H1 (cell line): ENCODE data around the gene HADHA. TPM values are rescaled to one million over a fixed set of nuclear protein-coding genes. Genes with fewer than 3 reads are reported as not detected.
A peak's percentile ranks its signal among the peaks of the same experiment; 100 is the strongest.

Experiments used
- CTCF ChIA-PET: fragments of 300-600 bp; sonication (Branson Sonifier 250); formaldehyde crosslinking; loops from one replicate; lab custom pipeline; 2021; ENCODE audit not compliant: partially characterized antibody; lab: Charles Lee
- POLR2A ChIA-PET: fragments of 300-600 bp; sonication (Branson Sonifier 250); formaldehyde crosslinking; loops from one replicate; lab custom pipeline; 2021; ENCODE audit warnings: inconsistent platforms; ENCODE audit not compliant: partially characterized antibody; lab: Charles Lee
- DNase-seq, 2 experiments: peaks; one replicate each; pipeline versions ENCODE4 v3.0.0 to v3.0.0-alpha.2; 2010 to 2022; ENCODE audit warnings: low spot score in 2 of 2, low read depth in 1 of 2, mixed read lengths in 1 of 2
- FAIRE-seq: peaks from 2 replicates; lab custom pipeline; 2011; peaks lifted over from hg19 to GRCh38; lab: Jason Lieb, UNC
- H2AFZ ChIP-seq: 2 replicates; pipeline ENCODE4 v1.8.1; 2012; ENCODE audit warnings: low read length, inconsistent platforms
- H2AK5ac ChIP-seq: 2 replicates; pipeline ENCODE4 v1.6.1; 2013; ENCODE audit warnings: low read depth, low read length
- H2BK120ac ChIP-seq: replicated peaks from 2 replicates; pipeline ENCODE3; 2013; ENCODE audit warnings: low read depth, low read length, inconsistent platforms
- H2BK12ac ChIP-seq: 2 replicates; pipeline ENCODE4 v1.6.1; 2013; ENCODE audit warnings: low read depth, low read length
- H2BK15ac ChIP-seq: 2 replicates; pipeline ENCODE4 v1.6.1; 2013; ENCODE audit warnings: low read length
- H2BK20ac ChIP-seq: 2 replicates; pipeline ENCODE4 v1.6.1; 2013; ENCODE audit warnings: low read length
- H2BK5ac ChIP-seq: 2 replicates; pipeline ENCODE4 v1.6.1; 2013; ENCODE audit warnings: low read depth, low read length
- H3K14ac ChIP-seq: 2 replicates; pipeline ENCODE4 v1.6.1; 2013; ENCODE audit warnings: inconsistent platforms; ENCODE audit not compliant: insufficient read length
- H3K18ac ChIP-seq: 2 replicates; pipeline ENCODE4 v1.6.1; 2013; ENCODE audit warnings: low read length; ENCODE audit errors: extremely low read depth
- H3K23ac ChIP-seq: 2 replicates; pipeline ENCODE4 v1.6.1; 2013; ENCODE audit warnings: inconsistent platforms; ENCODE audit not compliant: insufficient read length
- H3K23me2 ChIP-seq: 2 replicates; pipeline ENCODE4 v1.6.1; 2013; ENCODE audit warnings: low read depth, low read length
- H3K27ac ChIP-seq: 2 replicates; pipeline ENCODE4 v1.6.1; 2011; ENCODE audit warnings: low read depth, low read length, inconsistent platforms
- H3K27me3 ChIP-seq, 4 experiments: replicated peaks in 1 of 4; 1 replicate in 1 of 4; 2 replicates in 3 of 4; pipeline versions ENCODE4 v1.6.1 to v1.8.1; 2011 to 2013; ENCODE audit warnings: low read length in 3 of 4, mild to moderate bottlenecking in 3 of 4, inconsistent platforms in 2 of 4, mixed read lengths in 2 of 4, moderate library complexity in 1 of 4; ENCODE audit not compliant: control insufficient read depth in 3 of 4, insufficient read depth in 3 of 4; ENCODE audit errors: extremely low read depth in 1 of 4
- H3K36me3 ChIP-seq, 4 experiments: 2 replicates each; pipeline versions ENCODE4 v1.6.1 to v1.8.1; 2011 to 2013; ENCODE audit warnings: mild to moderate bottlenecking in 4 of 4, low read length in 3 of 4, moderate library complexity in 2 of 4, control low read depth in 1 of 4, inconsistent platforms in 1 of 4; ENCODE audit not compliant: insufficient read depth in 4 of 4, control insufficient read depth in 2 of 4
- H3K4ac ChIP-seq: replicated peaks from 2 replicates; pipeline ENCODE3; 2013; ENCODE audit warnings: low read length, low read depth, mixed read lengths, inconsistent platforms; ENCODE audit not compliant: insufficient read length
- H3K4me1 ChIP-seq, 4 experiments: replicated peaks in 1 of 4; 1 replicate in 1 of 4; 2 replicates in 3 of 4; pipeline versions ENCODE4 v1.6.1 to v1.8.1; 2011 to 2013; ENCODE audit warnings: low read length in 3 of 4, inconsistent platforms in 2 of 4, mixed read lengths in 1 of 4; ENCODE audit not compliant: insufficient read depth in 4 of 4, control insufficient read depth in 3 of 4
- H3K4me2 ChIP-seq, 2 experiments: 2 replicates each; pipeline versions ENCODE4 v1.6.1 to v1.8.1; 2011 to 2013; ENCODE audit warnings: low read depth in 2 of 2, low read length in 2 of 2, control low read depth in 1 of 2, inconsistent platforms in 1 of 2, mild to moderate bottlenecking in 1 of 2; ENCODE audit not compliant: insufficient read depth in 1 of 2
- H3K4me3 ChIP-seq, 4 experiments: fragments of 200-600, 300-600 bp in 1 of 4; sonication (generic), shearing (Covaris generic), sonication (Bioruptor Twin) in 1 of 4; 2 replicates each; pipeline versions ENCODE4 v1.5.1 to v1.8.1; 2011 to 2016; ENCODE audit warnings: low read length in 4 of 4, low read depth in 3 of 4, control low read depth in 2 of 4, inconsistent platforms in 2 of 4, mild to moderate bottlenecking in 2 of 4, mixed read lengths in 1 of 4, moderate library complexity in 1 of 4; ENCODE audit not compliant: insufficient read depth in 2 of 4; ENCODE audit errors: extremely low read depth in 1 of 4
- H3K56ac ChIP-seq: replicated peaks from 2 replicates; pipeline ENCODE3; 2013; ENCODE audit warnings: low read depth, mild to moderate bottlenecking, mixed read lengths, low read length, inconsistent platforms; ENCODE audit not compliant: insufficient read length
- H3K79me1 ChIP-seq: 2 replicates; pipeline ENCODE4 v1.6.1; 2013; ENCODE audit warnings: low read depth, low read length, control low read depth
- H3K79me2 ChIP-seq, 2 experiments: 2 replicates each; pipeline versions ENCODE4 v1.6.1 to v1.8.1; 2012 to 2013; ENCODE audit warnings: low read length in 2 of 2, mild to moderate bottlenecking in 2 of 2, inconsistent platforms in 1 of 2; ENCODE audit not compliant: insufficient read depth in 2 of 2, control insufficient read depth in 1 of 2
- H3K9ac ChIP-seq, 4 experiments: replicated peaks in 1 of 4; 1 replicate in 1 of 4; 2 replicates in 3 of 4; pipeline versions ENCODE4 v1.6.1 to v1.8.1; 2011 to 2013; ENCODE audit warnings: low read depth in 3 of 4, low read length in 3 of 4, control low read depth in 2 of 4, mild to moderate bottlenecking in 2 of 4, moderate library complexity in 2 of 4, inconsistent platforms in 1 of 4; ENCODE audit errors: extremely low read depth in 1 of 4
- H3K9me3 ChIP-seq, 2 experiments: 2 replicates each; pipeline versions ENCODE4 v1.6.1 to v1.8.1; 2012 to 2013; ENCODE audit warnings: mild to moderate bottlenecking in 2 of 2, moderate library complexity in 2 of 2, control low read depth in 1 of 2, inconsistent platforms in 1 of 2, low read depth in 1 of 2, low read length in 1 of 2, mixed read lengths in 1 of 2; ENCODE audit not compliant: insufficient read depth in 2 of 2
- H4K20me1 ChIP-seq, 2 experiments: replicated peaks in 1 of 2; 2 replicates each; pipeline versions ENCODE3 to v1.8.1; 2011 to 2013; ENCODE audit warnings: inconsistent platforms in 2 of 2, low read length in 2 of 2, mild to moderate bottlenecking in 1 of 2; ENCODE audit not compliant: insufficient read depth in 2 of 2, control insufficient read depth in 1 of 2
- H4K5ac ChIP-seq: 2 replicates; pipeline ENCODE4 v1.6.1; 2013; ENCODE audit warnings: low read length, low read depth, mixed read lengths, inconsistent platforms; ENCODE audit not compliant: insufficient read length
- H4K8ac ChIP-seq: 2 replicates; pipeline ENCODE4 v1.8.0; 2013; ENCODE audit warnings: mild to moderate bottlenecking, moderate library complexity, low read length, inconsistent platforms; ENCODE audit not compliant: insufficient read depth; ENCODE audit errors: extremely low read depth
- H4K91ac ChIP-seq: replicated peaks from 2 replicates; pipeline ENCODE3; 2013; ENCODE audit warnings: low read length, mixed read lengths, inconsistent platforms; ENCODE audit not compliant: insufficient read length
- EGR1 ChIP-seq: IDR thresholded peaks from 2 replicates; pipeline ENCODE4 v1.6.1; 2011; ENCODE audit warnings: low read depth, low read length, borderline replicate concordance
- GTF2F1 ChIP-seq: IDR thresholded peaks from 2 replicates; pipeline ENCODE4 v1.6.1; 2012; ENCODE audit warnings: low read depth, low read length, improper control_type of control experiment, borderline replicate concordance
- KDM1A ChIP-seq: fragments of 200-600, 300-600 bp; sonication (generic); IDR thresholded peaks from 2 replicates; pipeline ENCODE4 v1.7.1; 2016; ENCODE audit warnings: mild to moderate bottlenecking, low read length, borderline replicate concordance
- KDM4A ChIP-seq: IDR thresholded peaks from one replicate; pipeline ENCODE4 v1.7.1; 2012; ENCODE audit warnings: low read depth, mild to moderate bottlenecking, moderate library complexity, low read length, inconsistent platforms; ENCODE audit not compliant: severe bottlenecking
- SAP30 ChIP-seq: fragments of 300-600 bp; sonication (generic); IDR thresholded peaks from 2 replicates; pipeline ENCODE4 v1.7.1; 2012; ENCODE audit warnings: low read length, moderate library complexity, mild to moderate bottlenecking, inconsistent platforms; ENCODE audit not compliant: insufficient read depth, insufficient replicate concordance
- USF2 ChIP-seq: IDR thresholded peaks from 2 replicates; pipeline ENCODE4 v1.6.1; 2011; ENCODE audit warnings: low read length, improper control_type of control experiment
- WGBS, 2 experiments: shearing (Covaris generic) in 1 of 2; methylation state at CpG; one replicate each; pipeline versions ENCODE4 v1.1.6 to v1.1.7; 2013 to 2015; ENCODE audit warnings: low lambda C conversion rate in 2 of 2, mixed read lengths in 2 of 2, inconsistent platforms in 1 of 2, low coverage in 1 of 2, missing lambda C conversion rate in 1 of 2; ENCODE audit not compliant: insufficient replicate concordance in 2 of 2, insufficient coverage in 1 of 2, insufficient read length in 1 of 2; ENCODE audit errors: extremely low coverage in 1 of 2, missing lambda C conversion rate in 1 of 2; 5-methylcytosine and 5-hydroxymethylcytosine counted together
- polyA plus RNA-seq, 7 experiments: library from polyadenylated mRNA; depleted of rRNA in 3 of 7; stranded (reverse) in 5 of 7; unstranded in 2 of 7; fragments of >200 nt in 5 of 7; fragments of 200-250 nt in 2 of 7; gene quantifications; 1 replicate in 5 of 7; 2 replicates in 1 of 7; 4 replicates in 1 of 7; pipeline versions ENCODE4 v1.2.1 to v1.2.3, GENCODE V29; 2011 to 2013; ENCODE audit warnings: missing spikeins in 2 of 7, mixed read lengths in 2 of 7
- total RNA-seq: library from RNA; stranded (reverse); fragmentation: NEBNext Ultra II Directional; extraction: Animal tissue kit (Norgen Biotek cat#: 25700); gene quantifications from 2 replicates; pipeline ENCODE4 v1.2.1, GENCODE V29; 2021

The HADHA gene
- total and polyA plus RNA-seq, 2 of the 8 experiments (the other 6 are each of a cell fraction or from before 2014, with no cell fraction given) = 64.6 to 131 TPM

- H4K8ac ChIP-seq = peak overlapping the region; percentile 97
- no peak overlapping the region for H4K91ac ChIP-seq
- H2BK5ac ChIP-seq = peak overlapping the region; percentile 32; the same call in 1 of the 2 replicates
- H2AFZ ChIP-seq = peak overlapping the region; percentile 45; the same call in 1 of the 2 replicates
- peak overlapping the region; percentile 77 to 83 for H3K4me2 ChIP-seq
- no peaks in the 10 kb centered on the region; the same call in 1 of the 2 replicates for H3K79me1 ChIP-seq
- no peak overlapping the region for H2BK20ac ChIP-seq
- no peak for DNase-seq
- no peaks in the 10 kb centered on the region for H3K9me3 ChIP-seq
- H3K23ac ChIP-seq = no peak overlapping the region
- H3K36me3 ChIP-seq = no peaks in the 10 kb centered on the region
- 0 out of 2 replicates have a peak overlapping the region, but pooled peaks have one; percentile 25 for H3K27ac ChIP-seq
- no peak overlapping the region for H3K4ac ChIP-seq
- ChIA-PET CTCF (interaction anchor here (0.7 to 2.3 kb wide), 5 partner anchors 9 to 86 kb away, joined by 3 to 8 read pairs (median 4); no protein-coding TSS in a partner anchor), POLR2A (interaction anchor here (0.8 to 5.1 kb wide), 13 partner anchors 12 to 363 kb away, joined by 3 to 37 read pairs (median 5); partner anchors contain the start of gene SELENOI)
- H2BK12ac ChIP-seq = no peak overlapping the region
- H3K14ac ChIP-seq = no peak overlapping the region
- TF ChIP-seq SAP30 = peak; percentile 62
- TF ChIP-seq GTF2F1 = no peak
- peak; percentile 14; the same call in 1 of the 2 replicates for TF ChIP-seq EGR1
- no peak for TF ChIP-seq KDM1A
- TF ChIP-seq KDM4A = peak; percentile 55
- TF ChIP-seq USF2 = peak; percentile 23; the same call in 1 of the 2 replicates
- H2AK5ac ChIP-seq = no peak overlapping the region
- H3K4me1 ChIP-seq = peaks cover 0 to 6% (median 1%) of the 10 kb centered on the region in 4 experiments; a peak in 3 of 7 replicates
- H4K20me1 ChIP-seq = no peaks in the 10 kb centered on the region
- WGBS, 2 experiments = 4% methylated on average over 21 of the region's 21 CpGs; no CpG with 5 or more reads in 1 of the 2 experiments
- H2BK120ac ChIP-seq = no peak overlapping the region
- H2BK15ac ChIP-seq = no peak overlapping the region
- H3K18ac ChIP-seq = peak overlapping the region; percentile 44
- H4K5ac ChIP-seq = peak overlapping the region; percentile 64
- peak overlapping the region; percentile 66 for H3K56ac ChIP-seq
- peaks cover 10% of the 10 kb centered on the region for H3K23me2 ChIP-seq
- FAIRE-seq = no peak
- H3K79me2 ChIP-seq = peaks cover 2 to 80% of the 10 kb centered on the region in 2 experiments; a peak in 3 of 4 replicates
- peak overlapping the region; percentile 77 to 98 (median 85) for H3K4me3 ChIP-seq
- no peaks in the 10 kb centered on the region for H3K27me3 ChIP-seq
- H3K9ac ChIP-seq = peak overlapping the region; percentile 70 to 79 (median 72)
Observed at GRCh38 chr2:26245231-26245732, 850 bp upstream of the HADHA start.
